ENCODE data around the gene ATRIP. TPM values are rescaled to one million over a fixed set of nuclear protein-coding genes. Genes with fewer than 3 reads are reported as not detected.

Gene ATRIP
- polyA plus RNA-seq, 2 of the 4 experiments (the other 2 are of a cell fraction) = 6.1 to 9.4 TPM

GRCh38 chr3:48472673-48472922 lies 26.1 kb downstream of the ATRIP start (continued):
- no peak for TF ChIP-seq ZSCAN20 (CRISPR knock-in tag; IDR thresholded peaks at IDR 0.05)
- TF ChIP-seq JUNB (IDR thresholded peaks at IDR 0.05) = no peak
- TF ChIP-seq NR3C1 (IDR thresholded peaks at IDR 0.05) = no peak
- no peak for TF ChIP-seq ESRRA (IDR thresholded peaks at IDR 0.05; ENCODE audit: borderline replicate concordance, low read length)
- no peak for TF ChIP-seq HEYL (CRISPR knock-in tag; IDR thresholded peaks at IDR 0.05)

- FAIRE-seq (no peak), DNase-seq (ENCODE audit: low read depth in 1 of 2, low spot score in 1 of 2) (peak; percentile 89 to 92), ATAC-seq (peak; percentile 89 to 91)
- Histone ChIP-seq H3K9me3 (no peaks in the 10 kb centered on the region), H3K27ac (peak overlapping the region; percentile 96 to 97), H3K4me3 (peak overlapping the region; percentile 76), H3K4me2 (peak overlapping the region; percentile 87), H3K4me1 (peaks cover 29% of the 10 kb centered on the region)
- TF ChIP-seq FOSB (CRISPR knock-in tag; IDR thresholded peaks at IDR 0.05) = 0 out of 2 replicates have a peak, but pooled peaks have one; percentile 29
- TF ChIP-seq RAD21 (conservative IDR thresholded peaks at IDR 0.05 in 1 of 2, IDR thresholded peaks at IDR 0.05 in 1 of 2) = peak; percentile 33 to 35; a peak in 3 of 5 replicates
- TF ChIP-seq FOXS1 (CRISPR knock-in tag; IDR thresholded peaks at IDR 0.05) = no peak
- TF ChIP-seq POLR2A (IDR thresholded peaks at IDR 0.05; ENCODE audit: low read length) = peak; percentile 36
- peak; percentile 47; the same call in 1 of the 2 replicates for TF ChIP-seq PHF8 (IDR thresholded peaks at IDR 0.05; ENCODE audit: borderline replicate concordance, low read depth)
- 0 out of 2 replicates have a peak, but pooled peaks have one; percentile 39 for TF ChIP-seq EHF (CRISPR knock-in tag; IDR thresholded peaks at IDR 0.05)
- peak in 1 of 2 experiments; percentile 61; a peak in 3 of 5 replicates for TF ChIP-seq JUN (IDR thresholded peaks at IDR 0.05)
- TF ChIP-seq MAFK (IDR thresholded peaks at IDR 0.05; ENCODE audit: partially characterized antibody) = no peak
- peak; percentile 63; the same call in 1 of the 2 replicates for TF ChIP-seq MAZ (IDR thresholded peaks at IDR 0.05; ENCODE audit: borderline replicate concordance, low read depth, low read length)
- TF ChIP-seq HOXB13 (CRISPR knock-in tag; IDR thresholded peaks at IDR 0.05; ENCODE audit: low read depth) = no peak
- TF ChIP-seq CTCF (IDR thresholded peaks at IDR 0.05) = peak; percentile 31; the same call in 1 of the 3 replicates
- TF ChIP-seq SMC3 (IDR thresholded peaks at IDR 0.05) = peak; percentile 29
- TF ChIP-seq REST (IDR thresholded peaks at IDR 0.05) = no peak
- no peak for TF ChIP-seq CEBPB (IDR thresholded peaks at IDR 0.05)
- TF ChIP-seq MYC (IDR thresholded peaks at IDR 0.05; ENCODE audit: borderline replicate concordance, low read length) = peak; percentile 33; the same call in 1 of the 2 replicates
- TF ChIP-seq BCL3 (IDR thresholded peaks at IDR 0.05) = no peak
- under 1% methylated on average over 12 of the region's 17 CpGs for WGBS (ENCODE audit: missing lambda C conversion rate)
- ChIA-PET POLR2A (interaction anchor here (0.7 to 1.2 kb wide), 6 partner anchors 9 to 162 kb away, joined by 3 to 8 read pairs (median 3); partner anchors contain the start of genes ATRIP, CCDC51, SLC26A6 and TMA7), CTCF (interaction anchor here (0.7 to 2.8 kb wide), 20 partner anchors 13 to 199 kb away, joined by 3 to 14 read pairs (median 4); partner anchors contain the start of gene ATRIP)
Measured at GRCh38 chr3:48472923-48473616, 26.5 kb downstream of the ATRIP start.

Measured in A549 (cell line).